HepG2 (cell line): Measurements from ENCODE around the gene CCR9. TPM values are rescaled to one million over a fixed set of nuclear protein-coding genes. Genes with fewer than 3 reads are reported as not detected.

ENCODE experiments used
- ATAC-seq: fragments of 200-7000 bp; cut with Tn5 transposase; 3 replicates; pipeline ENCODE4 v1.9.1; 2020; ENCODE audit warnings: mild to moderate bottlenecking, moderate library complexity
- BruUV-seq: library from RNA; stranded (reverse); fragments of 400-500 nt; replicated peaks from 2 replicates; lab custom pipeline; 2021; lab: Mats Ljungman, UMichigan
- CTCF ChIA-PET: fragments of 300-600 bp; formaldehyde crosslinking; extraction: SDS; loops from one replicate; lab custom pipeline; 2021; ENCODE audit warnings: low total read pairs, inconsistent platforms, low intra/inter-chr PET ratio; lab: Yijun Ruan, JAX
- POLR2A ChIA-PET: fragments of 350-600 bp; sonication (Branson Sonifier 250); formaldehyde crosslinking; loops from one replicate; lab custom pipeline; 2020; ENCODE audit warnings: antibody characterized with exemption, inconsistent platforms; lab: Yijun Ruan, JAX
- DNase-seq: peaks from one replicate; pipeline ENCODE4 v3.0.0-alpha.2; 2015; ENCODE audit warnings: low spot score
- FAIRE-seq: peaks from 3 replicates; lab custom pipeline; 2011; peaks lifted over from hg19 to GRCh38; lab: Jason Lieb, UNC
- H2AFZ ChIP-seq: one replicate; pipeline ENCODE4 v1.6.1; 2011; ENCODE audit warnings: low read length, inconsistent platforms
- H3K27ac ChIP-seq: fragments of 300-600 bp; 3 replicates; pipeline ENCODE4 v1.8.0; 2011; ENCODE audit warnings: mixed run types, mild to moderate bottlenecking, mixed read lengths, low read length, inconsistent platforms; ENCODE audit not compliant: insufficient read depth; ENCODE audit errors: extremely low read length
- H3K27me3 ChIP-seq, 2 experiments: fragments of 200-600 bp in 1 of 2; 2 replicates in 1 of 2; 3 replicates in 1 of 2; pipeline versions ENCODE4 v1.6.0 to v1.8.0; 2011; ENCODE audit warnings: low read length in 2 of 2, mild to moderate bottlenecking in 2 of 2, moderate library complexity in 2 of 2, inconsistent platforms in 1 of 2; ENCODE audit not compliant: insufficient read depth in 2 of 2, control insufficient read depth in 1 of 2
- H3K36me3 ChIP-seq, 2 experiments: fragments of 200-600 bp in 1 of 2; replicated peaks in 1 of 2; 2 replicates in 1 of 2; 3 replicates in 1 of 2; pipeline versions ENCODE4 v1.5.1 to v1.8.0; 2011; ENCODE audit warnings: low read length in 2 of 2, inconsistent platforms in 1 of 2; ENCODE audit not compliant: insufficient read depth in 2 of 2, control insufficient read depth in 1 of 2
- H3K4me1 ChIP-seq: 2 replicates; pipeline ENCODE4 v1.5.1; 2012; ENCODE audit warnings: low read length, inconsistent platforms; ENCODE audit not compliant: insufficient read depth
- H3K4me2 ChIP-seq: 2 replicates; pipeline ENCODE4 v1.6.0; 2011; ENCODE audit warnings: low read depth, low read length, inconsistent platforms
- H3K4me3 ChIP-seq, 3 experiments: fragments of 200-600 bp in 1 of 3; sonication (generic), shearing (Covaris generic) in 1 of 3; replicated peaks in 1 of 3; 2 replicates each; pipeline ENCODE4 v1.5.1; 2011 to 2016; ENCODE audit warnings: low read length in 3 of 3, inconsistent platforms in 2 of 3, low read depth in 2 of 3, mild to moderate bottlenecking in 2 of 3, control low read depth in 1 of 3, mixed read lengths in 1 of 3; ENCODE audit not compliant: insufficient read depth in 1 of 3
- H3K79me2 ChIP-seq: one replicate; pipeline ENCODE4 v1.6.1; 2011; ENCODE audit warnings: low read length, inconsistent platforms; ENCODE audit not compliant: insufficient read depth
- H3K9ac ChIP-seq: 2 replicates; pipeline ENCODE4 v1.6.0; 2011; ENCODE audit warnings: mild to moderate bottlenecking, low read depth, low read length, inconsistent platforms; ENCODE audit not compliant: insufficient read depth
- H3K9me3 ChIP-seq: 2 replicates; pipeline ENCODE4 v1.5.1; 2012; ENCODE audit warnings: mild to moderate bottlenecking, low read length
- H4K20me1 ChIP-seq: 2 replicates; pipeline ENCODE4 v1.6.0; 2011; ENCODE audit warnings: inconsistent platforms, mild to moderate bottlenecking, low read length, moderate library complexity; ENCODE audit not compliant: insufficient read depth
- BORCS8-MEF2B ChIP-seq: sonication (generic); formaldehyde crosslinking; IDR thresholded peaks from 2 replicates; pipeline ENCODE4 v1.8.0; 2022; ENCODE audit warnings: mild to moderate bottlenecking, missing genetic modification reagents
- FOXK1 ChIP-seq: sonication (generic); formaldehyde crosslinking; IDR thresholded peaks from 2 replicates; pipeline ENCODE4 v1.4.0; 2020; ENCODE audit warnings: low read depth, missing genetic modification reagents, borderline replicate concordance
- MED8 ChIP-seq: sonication (generic); formaldehyde crosslinking; IDR thresholded peaks from 2 replicates; pipeline ENCODE4 v1.8.1; 2023; ENCODE audit warnings: mild to moderate bottlenecking, missing genetic modification reagents; ENCODE audit not compliant: insufficient replicate concordance
- MXI1 ChIP-seq: IDR thresholded peaks from 3 replicates; pipeline ENCODE4 v1.6.1; 2012; ENCODE audit warnings: low read depth, low read length, inconsistent platforms, borderline replicate concordance
- PAWR ChIP-seq: sonication (generic); formaldehyde crosslinking; IDR thresholded peaks from 2 replicates; pipeline ENCODE4 v1.4.0; 2020; ENCODE audit warnings: missing genetic modification reagents, mild to moderate bottlenecking, borderline replicate concordance
- PITX1 ChIP-seq: sonication (generic); formaldehyde crosslinking; IDR thresholded peaks from 2 replicates; pipeline ENCODE4 v1.5.1; 2020; ENCODE audit warnings: mild to moderate bottlenecking, missing genetic modification reagents
- RBM39 ChIP-seq: fragments of 200-400 bp; formaldehyde crosslinking; IDR thresholded peaks from one replicate; pipeline ENCODE4 v1.6.1; 2018; ENCODE audit warnings: antibody characterized with exemption, mild to moderate bottlenecking, low read depth, low read length; ENCODE audit not compliant: poor library complexity, severe bottlenecking
- RELA ChIP-seq: sonication (generic); formaldehyde crosslinking; IDR thresholded peaks from 2 replicates; pipeline ENCODE4 v1.4.0; 2020; ENCODE audit warnings: missing genetic modification reagents
- ZBTB7A ChIP-seq: sonication (generic); formaldehyde crosslinking; IDR thresholded peaks from 2 replicates; pipeline ENCODE4 v1.8.0; 2022; ENCODE audit warnings: mild to moderate bottlenecking, missing genetic modification reagents
- ZNF121 ChIP-seq: sonication (generic); formaldehyde crosslinking; IDR thresholded peaks from 2 replicates; pipeline ENCODE4 v1.5.0; 2020; ENCODE audit warnings: mild to moderate bottlenecking, missing genetic modification reagents
- ZNF607 ChIP-seq: sonication (generic); formaldehyde crosslinking; IDR thresholded peaks from 2 replicates; pipeline ENCODE4 v1.5.1; 2020; ENCODE audit warnings: missing genetic modification reagents, mild to moderate bottlenecking, borderline replicate concordance
- ZNF781 ChIP-seq: sonication (generic); formaldehyde crosslinking; IDR thresholded peaks from 2 replicates; pipeline ENCODE4 v1.5.1; 2020; ENCODE audit warnings: borderline replicate concordance, mild to moderate bottlenecking, missing genetic modification reagents; ENCODE audit errors: not compliant biosample characterization
- ZSCAN20 ChIP-seq: sonication (generic); formaldehyde crosslinking; IDR thresholded peaks from 2 replicates; pipeline ENCODE4 v1.4.0; 2020; ENCODE audit warnings: missing genetic modification reagents, mild to moderate bottlenecking, borderline replicate concordance
- WGBS: methylation state at CpG from one replicate; pipeline ENCODE4 v1.1.6; 2017; ENCODE audit warnings: low lambda C conversion rate; 5-methylcytosine and 5-hydroxymethylcytosine counted together
- in situ Hi-C: cut with HindIII; loops from 2 replicates; pipeline ENCODE4 v1.10.0; 2017; ENCODE audit warnings: low pct_unique_long_range_greater_than_20kb; ENCODE audit not compliant: extremely low pct_ligation_motif_present
- intact Hi-C: fragments of 100-400 bp; cut with micrococcal nuclease; formaldehyde crosslinking; loops from one replicate; pipeline ENCODE4 v1.10.0; 2022; ENCODE audit not compliant: unreplicated experiment
- polyA plus RNA-seq, 8 experiments: library from polyadenylated mRNA; depleted of rRNA in 3 of 8; stranded (reverse) in 7 of 8; unstranded in 1 of 8; fragments of >200 nt; fragmentation: Illumina TruSeq in 4 of 8; extraction: Trizol in 4 of 8; gene quantifications; 2 replicates each; pipeline versions ENCODE4 v1.2.1 to v1.2.3, GENCODE V29; 2011 to 2016; ENCODE audit warnings: low read depth in 4 of 8, missing spikeins in 1 of 8, mixed read lengths in 1 of 8; ENCODE audit not compliant: insufficient read depth in 1 of 8
- total RNA-seq, 5 experiments: library from RNA; depleted of rRNA; stranded (reverse); fragments of >200 nt; fragmentation: Illumina TruSeq; extraction: Trizol; gene quantifications; 2 replicates each; pipeline ENCODE4 v1.2.3, GENCODE V29; 2016; ENCODE audit warnings: low read depth in 1 of 5

CCR9 gene
- total and polyA plus RNA-seq, 2 of the 13 experiments (the other 11 are each of a cell fraction or from before 2014, with no cell fraction given): not detected

- no peak for TF ChIP-seq MED8
- TF ChIP-seq MXI1: no peak
- TF ChIP-seq ZNF607 (CRISPR knock-in tag): no peak
- no peak for TF ChIP-seq ZSCAN20 (CRISPR knock-in tag)
- no peak for TF ChIP-seq PAWR (CRISPR knock-in tag)
- no peak for TF ChIP-seq BORCS8-MEF2B
- TF ChIP-seq ZNF781 (CRISPR knock-in tag): no peak
- TF ChIP-seq RELA (CRISPR knock-in tag): no peak
- no peak for TF ChIP-seq ZBTB7A
- no peak for TF ChIP-seq RBM39
- TF ChIP-seq ZNF121: no peak
- no peak for TF ChIP-seq PITX1 (CRISPR knock-in tag)
- no peak for TF ChIP-seq FOXK1 (CRISPR knock-in tag)
- no peak for FAIRE-seq
- Histone ChIP-seq H3K27ac (no peak overlapping the region), H2AFZ (no peak overlapping the region), H3K9me3 (peaks cover 7% of the 10 kb centered on the region; the same call in 1 of the 2 replicates), H3K79me2 (no peaks in the 10 kb centered on the region), H3K36me3 (no peaks in the 10 kb centered on the region), H3K27me3 (peaks cover 0 to 8% of the 10 kb centered on the region in 2 experiments; a peak in 1 of 5 replicates), H4K20me1 (no peaks in the 10 kb centered on the region), H3K4me2 (no peak overlapping the region), H3K4me1 (peaks cover 16% of the 10 kb centered on the region), H3K9ac (no peak overlapping the region), H3K4me3 (no peak overlapping the region)
- intact Hi-C loops: no loop called here
- ATAC-seq: no peak
- DNase-seq: no peak
- BruUV-seq: no TSS peak
- POLR2A ChIA-PET: no interaction called here
- CTCF ChIA-PET: no interaction called here
- in situ Hi-C loops: no loop called here
- 8% methylated on average over 1 of the region's 1 CpG for WGBS
Observed at GRCh38 chr3:45844616-45845015, 41.7 kb upstream of the CCR9 start.
